Kidney epithelial cell (primary cell): ENCODE results near the gene SYNGR1. TPM values are rescaled to one million over a fixed set of nuclear protein-coding genes. Genes with fewer than 3 reads are reported as not detected.

Experiments used
- DNase-seq: peaks from one replicate; pipeline ENCODE4 v3.0.0-alpha.2; 2010; ENCODE audit warnings: low read depth
- H3K27me3 ChIP-seq: 2 replicates; pipeline ENCODE4 v1.6.0; 2011; ENCODE audit warnings: low read length; ENCODE audit not compliant: control insufficient read depth, insufficient read depth
- H3K36me3 ChIP-seq: 2 replicates; pipeline ENCODE4 v1.5.1; 2011; ENCODE audit warnings: low read length; ENCODE audit not compliant: control insufficient read depth, insufficient read depth
- H3K4me3 ChIP-seq: 2 replicates; pipeline ENCODE4 v1.5.1; 2011; ENCODE audit warnings: low read depth, mild to moderate bottlenecking, control low read depth, low read length
- total RNA-seq: library from RNA; depleted of rRNA; stranded (reverse); fragments of >200 nt; gene quantifications from 2 replicates; pipeline ENCODE4 v1.2.3, GENCODE V29; 2015
- TF ChIP-seq, protein P1 (sequence below): IDR thresholded peaks from 2 replicates; pipeline ENCODE4 v1.5.1; 2011; ENCODE audit warnings: mild to moderate bottlenecking, moderate library complexity, low read length, control low read depth, inconsistent platforms; ENCODE audit not compliant: insufficient read depth, poor library complexity, severe bottlenecking

The SYNGR1 gene
- total RNA-seq, 1 donor from 2014 or later = 2.0 TPM

DNA sequence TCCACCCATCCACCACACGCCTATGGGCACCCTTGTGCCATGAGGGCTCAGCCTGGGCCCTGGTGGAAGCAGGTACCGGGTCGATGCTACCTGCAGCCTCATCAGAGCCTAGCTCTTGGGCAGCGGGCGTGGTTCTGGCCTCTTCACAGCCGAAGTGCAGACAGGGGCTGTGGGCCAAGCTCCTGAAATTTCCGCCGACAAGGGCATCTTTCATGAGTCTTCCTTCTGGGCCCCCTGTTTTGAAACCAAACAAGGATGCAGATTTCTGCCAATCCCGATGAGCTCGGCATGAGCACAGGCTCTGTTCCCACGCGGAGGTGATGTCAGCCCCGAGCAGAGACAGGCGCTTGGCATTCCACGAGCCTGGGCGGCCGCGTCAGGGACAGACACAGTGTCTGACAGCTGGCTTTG is 84.5 kb downstream of the SYNGR1 start:
- H3K36me3 ChIP-seq = peaks cover 1% of the 10 kb centered on the region
- DNase-seq = no peak
- H3K4me3 ChIP-seq = no peak overlapping the region
- no peaks in the 10 kb centered on the region for H3K27me3 ChIP-seq
- TF ChIP-seq, protein P1, sequence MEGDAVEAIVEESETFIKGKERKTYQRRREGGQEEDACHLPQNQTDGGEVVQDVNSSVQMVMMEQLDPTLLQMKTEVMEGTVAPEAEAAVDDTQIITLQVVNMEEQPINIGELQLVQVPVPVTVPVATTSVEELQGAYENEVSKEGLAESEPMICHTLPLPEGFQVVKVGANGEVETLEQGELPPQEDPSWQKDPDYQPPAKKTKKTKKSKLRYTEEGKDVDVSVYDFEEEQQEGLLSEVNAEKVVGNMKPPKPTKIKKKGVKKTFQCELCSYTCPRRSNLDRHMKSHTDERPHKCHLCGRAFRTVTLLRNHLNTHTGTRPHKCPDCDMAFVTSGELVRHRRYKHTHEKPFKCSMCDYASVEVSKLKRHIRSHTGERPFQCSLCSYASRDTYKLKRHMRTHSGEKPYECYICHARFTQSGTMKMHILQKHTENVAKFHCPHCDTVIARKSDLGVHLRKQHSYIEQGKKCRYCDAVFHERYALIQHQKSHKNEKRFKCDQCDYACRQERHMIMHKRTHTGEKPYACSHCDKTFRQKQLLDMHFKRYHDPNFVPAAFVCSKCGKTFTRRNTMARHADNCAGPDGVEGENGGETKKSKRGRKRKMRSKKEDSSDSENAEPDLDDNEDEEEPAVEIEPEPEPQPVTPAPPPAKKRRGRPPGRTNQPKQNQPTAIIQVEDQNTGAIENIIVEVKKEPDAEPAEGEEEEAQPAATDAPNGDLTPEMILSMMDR = no peak

DNA sequence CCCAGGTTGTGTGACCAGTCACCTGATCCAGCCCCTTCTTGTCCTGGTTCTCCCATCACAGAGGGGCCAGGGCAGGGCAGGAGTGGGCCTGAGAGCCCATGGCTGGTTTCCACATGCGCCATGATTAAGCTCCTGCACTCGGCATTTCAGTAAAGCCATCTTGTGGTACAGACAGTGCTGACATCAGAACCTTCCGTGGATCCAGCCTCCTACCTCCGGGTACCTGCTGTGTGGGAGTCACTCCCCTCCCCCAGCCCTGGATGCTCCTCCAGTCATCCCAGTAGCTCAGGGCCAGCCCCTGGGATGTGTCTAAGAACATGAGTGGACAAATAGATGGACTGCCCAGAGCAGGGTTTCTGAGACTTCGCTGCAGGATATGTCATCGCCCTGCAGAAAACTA is 84.9 kb downstream of the SYNGR1 start:
- TF ChIP-seq, protein P1 = no peak
- Histone ChIP-seq H3K27me3 (no peaks in the 10 kb centered on the region), H3K4me3 (no peak overlapping the region), H3K36me3 (peaks cover 1% of the 10 kb centered on the region)
- no peak for DNase-seq

Other genes starting within 250 kb of the SYNGR1 start
- 2.9 and 3.1 TPM in 2 replicates for gene CBX7, start 197.3 kb upstream of the SYNGR1 start, total RNA-seq
- gene PDGFB, start 105.0 kb upstream of the SYNGR1 start, total RNA-seq = 159 and 165 TPM in 2 replicates
- 2,742 and 3,058 TPM in 2 replicates for gene RPL3, start 30.4 kb upstream of the SYNGR1 start, total RNA-seq
- 12.4 and 13.3 TPM in 2 replicates for gene TAB1, start 49.8 kb downstream of the SYNGR1 start, total RNA-seq
- 1.8 and 4.1 TPM in 2 replicates for gene MGAT3, start 107.0 kb downstream of the SYNGR1 start, total RNA-seq
- gene MIEF1, start 152.3 kb downstream of the SYNGR1 start, total RNA-seq = 43.3 and 54.6 TPM in 2 replicates
- gene ATF4, start 170.6 kb downstream of the SYNGR1 start, total RNA-seq = 754 and 763 TPM in 2 replicates
- gene RPS19BP1, start 182.8 kb downstream of the SYNGR1 start, total RNA-seq = 121 and 135 TPM in 2 replicates
- not detected in 2 replicates for gene CACNA1I, start 220.8 kb downstream of the SYNGR1 start, total RNA-seq